OCI-LY7 (cell line): ENCODE measurements around the gene GSDME.
"Not testable (repeated sequence)": the region's sequence is repeated elsewhere in the genome, so short reads cannot be mapped to it uniquely, and the experiment has no call there.

Experiments used
- CTCF ChIP-seq: fragments of 200-600 bp; sonication (generic); conservative IDR thresholded peaks from 2 replicates; pipeline ENCODE4 v1.5.1; 2014; ENCODE audit warnings: mild to moderate bottlenecking, antibody characterized with exemption, low read length, moderate library complexity, mixed read lengths
- EZH2phosphoT487 ChIP-seq: fragments of 200-600 bp; sonication (generic); IDR thresholded peaks from 2 replicates; pipeline ENCODE4 v1.6.1; 2018; ENCODE audit warnings: low read depth, borderline replicate concordance, mild to moderate bottlenecking, mixed run types, antibody characterized with exemption, low read length, moderate library complexity, mixed read lengths

DNA sequence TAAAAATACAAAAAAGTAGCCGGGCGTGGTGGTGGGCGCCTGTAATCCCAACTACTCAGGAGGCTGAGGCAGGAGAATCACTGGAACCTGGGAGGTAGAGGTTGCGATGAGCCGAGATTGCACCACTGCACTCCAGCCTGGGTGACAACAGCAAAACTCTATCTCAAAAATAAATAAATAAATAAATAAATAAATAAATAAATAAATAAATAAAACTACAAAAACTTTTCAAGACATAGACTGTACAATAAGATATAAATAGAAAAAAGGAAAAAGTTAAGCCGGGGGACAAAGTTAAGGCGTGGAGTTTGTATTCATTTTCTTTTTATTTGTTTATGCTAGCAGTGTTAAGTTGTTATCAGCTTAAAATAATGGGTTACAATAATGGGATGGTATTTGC, 21.7 kb downstream of the GSDME start:
- not testable (repeated sequence) for TF ChIP-seq CTCF, EZH2phosphoT487
